Measurements from ENCODE around the gene TRIM63.
"Not testable (repeated sequence)": the region's sequence is repeated elsewhere in the genome, so short reads cannot be mapped to it uniquely, and the experiment has no call there.

The TRIM63 gene

DNA sequence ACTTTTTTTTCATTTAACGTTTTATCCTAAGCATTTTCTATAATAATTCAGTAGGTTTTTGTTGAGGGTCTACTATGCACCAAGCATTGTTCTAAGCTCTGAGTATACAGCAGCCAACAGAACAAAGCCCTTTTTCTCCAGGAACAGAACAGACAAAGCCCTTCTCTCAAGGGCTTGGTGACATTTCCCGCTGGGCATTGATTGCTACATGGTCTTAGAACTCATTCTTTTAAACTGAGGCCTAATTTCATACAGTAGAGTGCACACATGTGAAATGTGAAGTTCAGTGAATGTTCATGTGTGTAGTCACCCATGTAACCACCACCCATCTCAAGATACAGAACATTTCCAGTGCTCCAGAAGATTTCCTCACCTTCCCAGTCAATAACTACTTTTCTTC lies 29.0 kb upstream of the TRIM63 start:
- peaks cover 15 to 29% of the 10 kb centered on the region in 2 donors for H3K27me3 Mint-ChIP-seq
- H3K36me3 Mint-ChIP-seq: no peaks in the 10 kb centered on the region

DNA sequence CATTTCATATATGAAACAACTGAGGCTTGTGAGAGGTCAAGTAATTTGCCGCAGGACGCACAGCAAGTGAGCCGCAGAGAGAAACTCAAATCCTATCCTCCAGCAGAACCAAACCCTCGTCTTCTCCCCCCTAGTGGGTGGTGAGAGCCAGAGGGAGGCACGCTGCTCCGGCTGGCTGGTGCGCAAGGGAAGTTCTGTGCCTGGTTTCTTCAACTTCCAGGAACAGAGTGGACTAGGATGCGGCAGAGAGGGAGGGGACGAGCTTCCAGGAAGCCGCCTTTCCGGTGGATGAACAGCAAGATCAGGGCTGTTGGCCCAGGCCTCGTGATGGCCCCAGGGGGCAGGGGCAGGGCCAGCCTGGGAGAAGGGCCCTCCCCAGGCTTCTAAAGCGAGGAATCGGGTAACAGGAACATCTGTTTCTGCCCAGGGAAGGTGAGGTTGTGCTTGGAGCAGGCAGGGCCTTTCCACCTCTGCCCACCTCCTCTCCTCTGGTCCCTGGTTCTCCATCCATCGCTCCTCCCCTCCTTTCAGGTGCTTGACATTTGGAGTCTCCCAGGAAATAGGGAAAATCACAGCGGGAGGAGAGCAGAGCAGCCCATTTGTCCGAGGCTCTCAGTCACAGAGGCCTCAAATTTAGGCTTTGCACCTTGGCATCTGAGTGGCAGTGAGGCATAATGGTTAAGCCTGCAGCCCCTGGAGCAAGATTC lies 27.4 kb upstream of the TRIM63 start:
- Mint-ChIP-seq H3K4me1 (no peaks in the 10 kb centered on the region), H3K9me3 (no peaks in the 10 kb centered on the region), H3K27ac (no peak overlapping the region), H3K4me3 (no peak overlapping the region), H3K27me3 (peaks cover 23 to 40% of the 10 kb centered on the region in 2 donors), H3K36me3 (no peaks in the 10 kb centered on the region)
- ATAC-seq (replicated peaks): no peak
- no peak for DNase-seq

More for the DNA sequence above, 29.0 kb upstream of the TRIM63 start:
- H3K27ac Mint-ChIP-seq: no peak overlapping the region
- H3K4me3 Mint-ChIP-seq: no peak overlapping the region
- H3K4me1 Mint-ChIP-seq: no peaks in the 10 kb centered on the region
- ATAC-seq (replicated peaks) (no peak), DNase-seq (no peak)
- H3K9me3 Mint-ChIP-seq: no peaks in the 10 kb centered on the region

DNA sequence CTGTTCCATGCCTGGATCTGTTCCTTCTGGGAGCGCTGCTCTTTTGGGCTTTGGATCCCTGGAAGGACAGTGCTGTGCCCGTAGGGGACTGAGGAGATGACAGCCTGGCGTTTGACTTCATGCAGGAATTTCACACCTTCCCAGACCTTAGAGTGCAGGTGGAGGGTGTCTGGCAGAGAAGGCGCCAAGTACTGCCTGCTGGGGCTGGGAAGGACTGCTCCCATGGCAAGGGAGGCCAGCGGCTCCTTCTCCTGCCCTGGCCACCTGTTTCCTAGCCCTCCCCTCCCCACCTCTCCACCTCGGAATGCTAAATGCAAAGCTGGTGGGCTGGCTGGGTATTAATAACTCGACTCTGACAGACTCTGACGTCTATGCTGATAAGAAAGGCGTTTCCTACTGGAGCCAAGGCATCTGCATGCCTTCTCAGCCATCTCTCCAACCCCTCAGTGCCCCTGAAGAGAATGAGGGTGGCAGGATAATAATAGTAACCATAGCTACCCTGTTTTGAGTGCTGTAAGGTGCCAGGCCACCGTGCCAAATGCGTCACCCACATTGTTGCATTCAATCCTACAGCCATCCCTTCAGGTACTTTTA lies 26.7 kb upstream of the TRIM63 start:
- Mint-ChIP-seq H3K27me3 (peaks cover 23 to 40% of the 10 kb centered on the region in 2 donors), H3K4me3 (no peak overlapping the region), H3K36me3 (no peaks in the 10 kb centered on the region), H3K9me3 (no peaks in the 10 kb centered on the region), H3K27ac (no peak overlapping the region), H3K4me1 (no peaks in the 10 kb centered on the region)
- no peak for ATAC-seq (replicated peaks)
- no peak for DNase-seq

DNA sequence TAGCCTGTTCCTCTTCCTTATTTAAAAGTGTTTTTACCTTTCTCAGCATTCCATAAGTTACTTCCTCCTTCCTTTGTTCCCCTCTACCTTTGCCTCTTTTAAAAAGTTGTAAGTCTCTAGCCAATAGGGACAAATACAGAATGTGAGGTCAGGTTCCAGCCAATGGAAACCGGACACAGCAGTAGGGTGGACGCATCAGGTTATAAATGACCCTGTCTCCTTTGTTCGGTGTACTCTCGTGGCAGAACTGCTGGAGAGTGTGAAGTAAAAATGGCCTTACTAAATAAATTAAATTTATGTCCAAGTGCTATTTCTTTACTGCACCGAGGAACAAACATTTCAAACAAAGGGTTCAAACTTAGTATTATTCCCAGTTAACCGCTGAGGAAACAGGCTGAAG lies 26.1 kb upstream of the TRIM63 start:
- DNase-seq; H3K27ac Mint-ChIP-seq; H3K36me3 Mint-ChIP-seq; H3K9me3 Mint-ChIP-seq; H3K4me1 Mint-ChIP-seq; ATAC-seq (replicated peaks); H3K4me3 Mint-ChIP-seq: not testable (repeated sequence)
- H3K27me3 Mint-ChIP-seq: peaks cover 23 to 40% of the 10 kb centered on the region in 2 donors

DNA sequence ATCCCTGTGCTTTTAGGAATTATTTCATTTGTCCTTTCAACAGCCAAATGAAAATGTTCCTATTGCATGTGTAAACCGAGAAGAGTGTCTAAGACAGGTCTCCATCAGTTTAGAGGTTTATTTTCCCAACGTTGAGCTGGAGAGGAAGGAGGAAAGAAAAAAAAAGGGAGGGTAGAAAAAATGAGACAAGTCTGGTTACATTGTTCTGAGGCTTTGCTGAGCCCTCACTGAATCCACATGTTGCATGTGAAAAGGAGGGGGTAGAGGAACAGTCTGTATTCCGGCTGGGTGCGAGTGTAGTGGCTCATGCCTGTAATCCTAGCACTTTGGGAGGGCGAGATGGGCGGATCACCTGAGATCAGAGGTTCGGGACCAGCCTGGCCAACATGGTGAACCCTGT lies 25.0 kb upstream of the TRIM63 start:
- no peaks in the 10 kb centered on the region for H3K36me3 Mint-ChIP-seq
- H3K4me1 Mint-ChIP-seq: no peaks in the 10 kb centered on the region
- no peak for DNase-seq
- H3K9me3 Mint-ChIP-seq: no peaks in the 10 kb centered on the region
- ATAC-seq (replicated peaks): no peak
- H3K4me3 Mint-ChIP-seq: no peak overlapping the region
- H3K27ac Mint-ChIP-seq: no peak overlapping the region
- H3K27me3 Mint-ChIP-seq: peaks cover 23 to 40% of the 10 kb centered on the region in 2 donors

DNA sequence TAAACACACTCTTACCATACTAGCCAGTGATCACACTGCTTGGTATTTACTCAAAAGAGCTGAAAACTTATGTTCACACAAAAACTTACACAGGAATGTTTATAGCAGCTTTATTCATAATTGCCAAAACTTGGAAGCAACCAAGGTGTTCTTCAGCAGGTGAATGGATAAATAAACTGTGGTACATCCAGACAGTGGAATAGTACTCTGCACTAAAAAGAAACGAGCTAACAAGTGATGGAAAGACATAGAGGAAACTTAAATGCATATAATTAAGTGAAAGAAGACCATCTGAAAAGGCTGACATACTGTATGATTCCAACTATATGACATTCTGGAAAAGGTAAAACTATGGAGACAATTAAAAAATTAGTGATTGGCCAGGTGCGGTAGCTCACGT lies 23.5 kb upstream of the TRIM63 start:
- Mint-ChIP-seq H3K36me3 (no peaks in the 10 kb centered on the region), H3K27ac (no peak overlapping the region), H3K27me3 (peaks cover 26 to 34% of the 10 kb centered on the region in 2 donors), H3K4me3 (no peak overlapping the region), H3K4me1 (no peaks in the 10 kb centered on the region), H3K9me3 (no peaks in the 10 kb centered on the region)
- DNase-seq (no peak), ATAC-seq (replicated peaks) (no peak)

DNA sequence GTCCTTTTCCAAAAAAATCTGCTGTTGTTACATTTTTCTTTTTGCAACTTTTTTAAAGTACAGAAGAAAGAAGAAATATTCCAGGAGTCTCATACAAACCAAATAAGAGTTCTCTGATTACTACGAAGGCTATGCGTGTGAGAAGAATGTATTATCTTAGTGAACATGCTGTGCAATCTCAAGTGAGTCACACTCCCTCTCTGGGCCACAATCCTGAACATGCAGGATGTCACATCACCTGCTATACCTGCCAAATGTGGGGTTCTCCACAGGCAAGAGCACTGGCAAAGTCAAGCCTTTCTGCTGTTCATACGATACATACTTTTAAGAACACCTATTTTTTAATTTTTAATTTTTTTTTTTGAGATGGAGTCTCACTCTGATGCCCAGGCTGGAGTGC lies 21.7 kb upstream of the TRIM63 start:
- no peak overlapping the region for H3K27ac Mint-ChIP-seq
- DNase-seq (no peak), ATAC-seq (replicated peaks) (no peak)
- H3K36me3 Mint-ChIP-seq: no peaks in the 10 kb centered on the region
- peaks cover 38 to 46% of the 10 kb centered on the region in 2 donors for H3K27me3 Mint-ChIP-seq
- no peaks in the 10 kb centered on the region for H3K4me1 Mint-ChIP-seq
- H3K9me3 Mint-ChIP-seq: no peaks in the 10 kb centered on the region
- H3K4me3 Mint-ChIP-seq: no peak overlapping the region

DNA sequence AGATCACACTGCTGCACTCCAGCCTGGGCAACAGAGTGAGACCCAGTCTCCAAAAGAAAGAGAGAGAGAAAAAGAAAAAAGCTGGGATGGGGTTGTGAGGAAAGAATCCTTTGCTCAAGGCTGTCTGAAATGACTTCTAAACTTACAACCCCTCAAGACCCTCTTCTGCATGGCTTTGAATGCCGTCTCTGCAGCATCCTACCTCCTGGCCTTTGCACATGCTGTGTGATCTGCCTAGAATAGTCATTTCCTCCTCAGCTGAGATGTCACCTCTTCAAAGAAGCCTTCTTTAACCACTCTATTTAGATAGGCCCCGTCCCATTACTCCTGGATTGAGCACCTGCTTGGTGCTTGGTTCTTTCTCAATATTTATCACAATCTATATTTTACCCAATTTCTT lies 17.4 kb upstream of the TRIM63 start:
- no peak for ATAC-seq (replicated peaks)
- Mint-ChIP-seq H3K27me3 (peaks cover 17 to 18% of the 10 kb centered on the region in 2 donors), H3K9me3 (no peaks in the 10 kb centered on the region), H3K27ac (no peak overlapping the region), H3K4me3 (no peak overlapping the region), H3K4me1 (no peaks in the 10 kb centered on the region), H3K36me3 (no peaks in the 10 kb centered on the region)
- no peak for DNase-seq

DNA sequence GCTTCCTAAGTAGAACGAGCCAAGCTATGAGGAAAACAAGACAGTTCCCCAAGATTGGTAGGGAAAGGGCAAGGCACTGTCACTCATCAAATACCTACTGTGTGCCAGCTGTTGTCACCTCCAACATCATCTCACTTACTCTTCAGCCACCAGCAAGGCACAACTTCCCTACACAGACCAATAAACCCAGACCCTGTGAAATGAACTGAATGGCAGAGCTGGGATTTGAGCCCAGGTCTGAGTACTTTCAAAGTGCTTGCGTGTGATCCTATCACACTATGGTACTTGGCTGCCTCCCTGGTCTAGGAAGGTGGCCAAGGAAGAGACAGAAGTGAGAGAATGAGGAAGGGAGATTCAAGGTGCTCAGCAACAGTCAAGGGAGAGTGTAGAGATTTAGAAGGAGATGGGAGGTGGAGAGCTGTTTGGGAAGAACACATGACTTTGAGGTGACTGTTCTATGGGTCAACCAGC lies 16.7 kb upstream of the TRIM63 start:
- no peak overlapping the region for H3K4me3 Mint-ChIP-seq
- no peaks in the 10 kb centered on the region for H3K36me3 Mint-ChIP-seq
- H3K4me1 Mint-ChIP-seq: no peaks in the 10 kb centered on the region
- DNase-seq (no peak), ATAC-seq (replicated peaks) (no peak)
- H3K27ac Mint-ChIP-seq: no peak overlapping the region
- peaks cover 17 to 18% of the 10 kb centered on the region in 2 donors for H3K27me3 Mint-ChIP-seq
- no peaks in the 10 kb centered on the region for H3K9me3 Mint-ChIP-seq

DNA sequence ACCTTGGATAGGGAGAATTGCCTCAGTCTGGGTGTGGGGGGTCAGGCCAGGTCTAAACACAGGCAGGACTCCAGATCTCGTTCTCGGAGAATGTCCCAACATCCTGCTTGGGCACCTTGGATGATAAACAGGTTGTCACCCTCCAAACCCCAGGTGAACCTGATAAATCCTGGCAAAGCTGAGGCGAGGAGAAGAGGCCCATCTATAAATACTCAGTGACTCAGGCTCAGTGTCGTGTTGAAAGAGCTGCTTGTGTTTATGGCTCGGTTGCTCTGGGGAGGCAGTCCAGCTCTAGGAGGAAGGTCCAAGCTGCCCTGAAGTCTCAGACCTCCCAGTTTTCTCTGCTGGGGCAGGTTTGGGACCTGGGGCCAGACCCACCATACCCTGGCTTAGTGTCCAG lies 15.8 kb upstream of the TRIM63 start:
- DNase-seq (no peak), ATAC-seq (replicated peaks) (no peak)
- Mint-ChIP-seq H3K27me3 (peaks cover 18 to 22% of the 10 kb centered on the region in 2 donors), H3K9me3 (no peaks in the 10 kb centered on the region), H3K27ac (no peak overlapping the region), H3K36me3 (no peaks in the 10 kb centered on the region), H3K4me3 (no peak overlapping the region), H3K4me1 (no peaks in the 10 kb centered on the region)

DNA sequence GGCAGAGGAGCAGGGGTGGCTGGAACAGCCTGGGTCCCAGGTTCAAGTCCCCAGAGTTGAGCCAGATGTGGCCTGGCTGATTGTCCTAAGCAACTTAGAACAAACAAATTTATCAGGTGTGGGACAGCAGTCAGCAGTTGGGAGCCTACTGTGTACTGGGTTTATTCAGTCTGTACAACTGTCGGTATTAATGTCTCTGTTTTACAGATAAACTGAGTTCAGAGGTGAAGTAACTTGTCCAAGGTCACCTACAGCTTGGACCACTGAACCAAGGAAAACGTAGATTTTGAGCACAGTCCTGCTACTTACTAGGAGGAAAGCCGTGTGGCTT lies 14.6 kb upstream of the TRIM63 start:
- Mint-ChIP-seq H3K36me3 (no peaks in the 10 kb centered on the region), H3K9me3 (no peaks in the 10 kb centered on the region), H3K27ac (no peak overlapping the region), H3K27me3 (peaks cover 18 to 22% of the 10 kb centered on the region in 2 donors), H3K4me1 (no peaks in the 10 kb centered on the region), H3K4me3 (no peak overlapping the region)
- ATAC-seq (replicated peaks): no peak
- DNase-seq: no peak

DNA sequence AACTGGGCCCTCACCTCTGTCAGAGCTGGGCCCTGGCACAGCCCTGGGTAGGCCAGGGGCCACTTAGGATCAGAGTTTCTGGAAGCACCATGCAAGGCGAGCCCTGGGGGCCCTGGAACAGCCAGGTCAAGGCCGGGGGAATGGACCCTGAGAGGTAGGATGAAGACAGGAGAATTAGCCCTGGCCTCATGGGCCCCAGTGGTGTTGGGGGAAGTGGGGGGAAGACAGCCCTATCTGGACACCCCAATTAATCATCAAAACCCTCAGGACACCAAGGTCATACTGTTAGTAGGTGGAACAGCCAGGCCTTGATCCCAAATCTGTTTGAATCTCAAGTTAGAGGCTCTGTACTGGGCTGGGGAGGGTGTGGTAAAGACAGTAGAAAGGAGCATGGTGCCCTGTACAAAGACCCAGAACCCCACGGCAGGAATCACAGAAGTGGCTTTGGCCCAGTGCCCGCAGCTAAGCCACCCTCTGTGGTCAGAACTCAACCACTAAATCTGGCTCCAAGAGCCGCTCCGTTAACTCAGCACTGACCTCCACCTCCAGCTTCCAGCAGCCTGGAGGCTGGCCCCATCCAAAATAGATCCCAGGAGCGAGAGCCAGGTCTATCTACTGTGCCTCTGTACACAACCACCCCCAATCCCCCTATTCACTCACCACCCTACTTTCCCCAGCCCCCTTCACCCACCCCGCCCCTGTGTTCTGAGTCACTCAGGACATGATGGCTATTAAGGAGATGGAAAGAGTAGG lies 14.0 kb upstream of the TRIM63 start:
- Mint-ChIP-seq H3K36me3 (no peaks in the 10 kb centered on the region), H3K4me3 (no peak overlapping the region), H3K4me1 (no peaks in the 10 kb centered on the region), H3K27me3 (peaks cover 23 to 25% of the 10 kb centered on the region in 2 donors), H3K9me3 (no peaks in the 10 kb centered on the region), H3K27ac (no peak overlapping the region)
- DNase-seq (no peak), ATAC-seq (replicated peaks) (no peak)

DNA sequence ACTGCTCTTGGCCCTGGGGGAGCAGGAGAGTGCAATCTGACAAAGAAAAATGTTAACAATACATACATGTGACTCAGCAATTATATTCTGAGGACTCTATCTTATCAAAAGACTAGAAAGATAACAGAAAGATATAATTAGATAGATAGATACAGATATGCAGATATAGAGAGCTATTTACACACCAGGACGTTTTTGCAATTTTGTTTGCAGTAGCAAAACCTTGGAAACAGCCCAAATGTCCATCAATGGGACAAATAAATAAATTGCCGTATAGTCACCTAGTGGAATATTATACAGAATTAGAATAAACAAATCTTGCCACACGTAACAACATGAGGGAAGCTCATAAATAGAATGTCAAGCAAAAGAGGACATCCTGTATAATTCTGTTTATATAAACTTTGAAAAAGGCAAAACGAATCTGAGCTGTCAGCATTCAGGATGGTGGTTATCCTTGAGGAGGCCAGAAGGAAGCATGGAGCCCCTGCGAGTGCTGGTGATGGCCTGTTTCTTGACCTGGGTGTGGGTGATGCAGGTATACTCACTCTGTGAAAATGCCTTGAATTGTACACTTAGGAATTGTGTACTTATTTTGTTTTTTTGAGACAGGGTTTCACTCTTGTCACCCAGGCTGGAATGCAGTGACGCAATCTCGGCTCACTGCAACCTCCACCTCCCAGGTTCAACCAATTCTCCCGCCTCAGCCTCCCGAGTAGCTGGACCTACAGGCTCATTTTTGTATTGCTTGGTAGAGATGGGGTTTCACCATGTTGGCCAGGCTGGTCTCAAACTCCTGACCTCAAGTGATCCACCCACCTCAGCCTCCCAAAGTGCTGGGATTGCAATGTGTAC lies 12.8 kb upstream of the TRIM63 start:
- peaks cover 28 to 31% of the 10 kb centered on the region in 2 donors for H3K27me3 Mint-ChIP-seq
- H3K36me3 Mint-ChIP-seq: no peaks in the 10 kb centered on the region
- no peak for ATAC-seq (replicated peaks)
- DNase-seq: no peak
- H3K4me1 Mint-ChIP-seq: no peaks in the 10 kb centered on the region
- no peaks in the 10 kb centered on the region for H3K9me3 Mint-ChIP-seq
- no peak overlapping the region for H3K4me3 Mint-ChIP-seq
- no peak overlapping the region for H3K27ac Mint-ChIP-seq

DNA sequence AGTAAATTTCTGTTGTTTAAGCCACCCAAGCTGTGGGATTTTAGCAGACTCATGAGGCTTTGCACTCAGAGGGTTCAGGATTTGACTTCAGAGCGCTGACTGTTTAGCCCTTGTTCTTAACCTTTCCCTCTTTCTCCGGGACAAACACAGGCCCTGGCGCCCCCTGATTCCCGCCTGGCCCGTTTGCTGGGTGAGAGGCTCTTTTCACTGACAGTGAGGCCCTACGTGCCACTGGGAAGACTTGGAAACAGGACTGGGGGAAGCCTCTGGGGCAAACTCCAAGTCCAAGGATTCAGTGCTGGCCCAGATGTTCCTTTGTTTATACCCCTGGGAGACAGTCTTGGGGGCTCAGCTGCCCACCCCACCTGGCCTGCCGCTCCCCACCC lies 11.7 kb upstream of the TRIM63 start:
- peaks cover 24% of the 10 kb centered on the region in 2 donors for H3K27me3 Mint-ChIP-seq
- H3K4me1 Mint-ChIP-seq: no peaks in the 10 kb centered on the region
- H3K36me3 Mint-ChIP-seq: no peaks in the 10 kb centered on the region
- no peak overlapping the region for H3K4me3 Mint-ChIP-seq
- no peaks in the 10 kb centered on the region for H3K9me3 Mint-ChIP-seq
- H3K27ac Mint-ChIP-seq: no peak overlapping the region
- DNase-seq (no peak), ATAC-seq (replicated peaks) (no peak)

Data from stimulated activated naive B cell treated with anti-CD40 and anti-IgM and Interleukin-4, amounts not matched to agents 10 μg/mL and 1 μg/mL and 100 μg/mL, for 72 hours (primary cell).